ENCODE data around the gene PDZD2.
A peak's percentile ranks its signal among the peaks of the same experiment; 100 is the strongest.
"Not testable (repeated sequence)": the region's sequence is repeated elsewhere in the genome, so short reads cannot be mapped to it uniquely, and the experiment has no call there.

PDZD2 gene

DNA sequence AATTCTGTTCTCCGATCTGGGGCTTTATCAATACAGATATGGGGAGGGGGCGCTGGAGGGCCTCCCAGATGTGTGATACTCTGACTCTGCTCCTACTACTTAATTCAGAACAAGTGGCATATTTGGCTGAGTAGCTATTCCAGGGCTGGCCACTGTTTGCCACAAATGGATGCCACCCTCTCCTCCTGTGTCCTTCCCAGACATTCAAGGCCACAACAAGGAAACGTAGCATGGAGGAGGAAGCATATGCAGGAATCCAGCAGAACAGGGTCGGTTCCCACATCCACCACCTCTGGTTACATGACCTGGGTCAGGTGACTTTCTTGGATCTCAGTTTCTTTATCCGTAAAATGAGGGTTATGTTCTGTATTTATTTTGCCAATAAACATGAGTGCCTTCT lies 404.2 kb downstream of the PDZD2 start:
- DNase-seq (ENCODE audit: low read depth), result no peak

DNA sequence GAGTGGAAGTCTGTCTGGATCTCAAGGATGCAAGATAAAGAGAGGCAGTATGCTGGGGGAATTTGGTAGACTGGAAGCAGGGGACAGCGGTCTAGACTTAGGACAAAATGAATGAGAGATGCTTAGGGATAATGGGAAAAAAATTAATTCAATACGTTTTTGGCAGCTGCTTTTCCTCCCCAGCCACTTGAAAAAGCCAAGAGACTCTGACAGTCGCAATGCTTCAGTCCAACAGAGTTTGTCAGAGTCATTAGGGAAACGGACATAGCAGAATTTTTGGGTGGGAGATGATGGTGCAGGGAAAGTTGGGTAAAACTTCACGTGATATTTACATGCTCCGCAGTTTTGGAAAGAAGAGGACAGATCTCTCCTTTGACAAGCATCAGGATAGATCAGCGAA lies 405.5 kb downstream of the PDZD2 start:
- DNase-seq (ENCODE audit: low read depth), result no peak

DNA sequence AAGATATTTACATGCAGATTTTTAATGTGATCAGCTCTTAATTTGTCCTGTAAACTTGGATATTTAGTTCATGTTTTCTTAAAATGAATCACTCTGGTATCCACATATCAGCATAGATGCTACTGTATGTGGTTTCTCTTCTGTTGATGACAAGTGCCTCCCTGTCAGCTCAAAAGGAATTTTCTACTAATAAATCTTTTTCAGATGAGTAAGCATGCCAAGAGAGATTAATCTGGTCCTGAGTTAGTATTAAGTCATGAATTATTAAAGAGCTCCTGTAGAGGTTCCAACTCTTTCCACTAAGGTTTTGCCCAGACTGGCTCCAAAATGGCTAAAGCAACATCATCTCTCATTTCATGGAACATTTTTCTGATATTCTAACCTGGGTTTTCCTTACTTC lies 406.0 kb downstream of the PDZD2 start:
- no peak for DNase-seq (ENCODE audit: low read depth)

DNA sequence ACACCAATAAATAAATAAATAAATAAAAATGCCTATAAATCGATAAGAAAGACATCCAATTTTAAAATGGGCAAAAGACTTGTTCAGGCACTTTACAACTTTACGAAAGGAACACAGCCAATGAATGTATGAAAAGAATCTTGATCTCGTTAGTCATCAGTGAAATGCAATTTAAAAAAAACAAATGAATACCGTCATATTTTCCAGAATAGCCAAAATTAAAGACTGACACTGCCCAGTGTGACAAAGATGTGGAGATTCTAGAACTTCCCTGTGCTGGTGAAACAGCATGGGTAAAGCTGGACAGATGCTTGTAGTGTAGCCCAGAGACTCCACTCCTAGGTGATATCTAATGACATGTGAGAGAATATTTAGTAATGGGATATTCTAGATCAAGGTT lies 408.1 kb downstream of the PDZD2 start:
- DNase-seq (ENCODE audit: low read depth), result no peak

DNA sequence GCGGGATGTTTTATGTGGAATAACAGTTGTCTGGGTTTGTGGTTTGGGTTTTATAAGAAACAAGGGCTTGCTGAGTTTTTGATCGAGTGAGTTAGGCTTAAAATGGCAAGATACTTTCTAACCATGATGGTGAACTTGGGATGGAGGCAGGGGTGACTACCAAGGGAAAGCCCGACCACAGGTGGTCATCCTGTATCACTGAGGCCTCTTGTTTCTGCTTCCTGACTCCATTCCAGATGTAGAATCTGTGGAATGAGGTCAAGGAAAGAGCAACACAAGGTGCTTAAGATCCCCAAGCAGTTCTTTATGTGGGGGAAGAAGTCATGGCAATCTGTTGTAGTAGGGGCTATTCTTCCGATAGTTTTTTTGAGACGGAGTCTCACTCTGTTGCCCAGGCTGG lies 412.9 kb downstream of the PDZD2 start:
- no peak for DNase-seq (ENCODE audit: low read depth)

DNA sequence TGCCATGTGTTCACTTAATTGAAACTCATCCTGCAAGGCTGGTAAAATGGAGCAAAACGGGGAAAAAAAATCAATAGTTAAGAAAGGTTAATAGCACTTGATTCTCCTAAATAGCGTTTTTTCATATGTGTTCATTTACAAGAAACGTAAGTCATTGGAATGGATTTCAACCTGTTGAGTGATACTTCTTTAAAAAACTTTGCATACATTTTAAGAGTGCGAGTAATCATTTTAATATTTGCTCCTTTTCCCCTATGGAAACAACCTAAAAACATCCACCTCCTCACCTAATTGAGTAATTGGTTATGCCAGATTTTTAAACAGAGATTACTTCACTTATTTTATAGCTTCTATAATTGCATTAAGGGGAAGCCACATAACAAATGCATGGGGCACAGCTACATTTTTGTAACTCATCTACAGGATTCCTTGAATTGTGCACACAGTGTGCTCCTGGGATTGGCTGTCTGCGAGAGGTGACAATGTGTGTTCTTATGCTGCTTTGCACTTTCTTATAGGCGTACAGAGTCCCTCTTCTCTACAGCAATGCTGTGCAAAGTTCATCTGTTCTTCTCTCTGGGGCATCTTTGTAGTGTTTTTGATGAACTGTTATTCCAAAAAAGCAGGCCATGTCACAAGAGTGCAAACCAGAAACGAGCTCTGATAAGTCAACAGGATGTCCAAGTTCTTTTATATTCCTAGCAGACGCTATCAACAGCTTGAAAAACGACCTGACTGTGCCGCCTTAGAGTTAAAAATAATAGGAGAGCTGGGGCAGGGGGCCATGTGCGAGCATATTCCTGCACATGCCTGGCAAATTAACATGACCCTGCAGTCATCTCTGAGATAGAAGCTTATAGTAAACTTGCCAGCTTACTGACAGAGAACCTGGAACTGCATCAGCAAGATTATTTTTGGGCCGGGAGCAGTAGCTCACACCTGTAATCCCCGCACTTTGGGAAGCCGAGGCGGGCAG lies 417.2 kb downstream of the PDZD2 start:
- no peak for DNase-seq (ENCODE audit: low read depth)

DNA sequence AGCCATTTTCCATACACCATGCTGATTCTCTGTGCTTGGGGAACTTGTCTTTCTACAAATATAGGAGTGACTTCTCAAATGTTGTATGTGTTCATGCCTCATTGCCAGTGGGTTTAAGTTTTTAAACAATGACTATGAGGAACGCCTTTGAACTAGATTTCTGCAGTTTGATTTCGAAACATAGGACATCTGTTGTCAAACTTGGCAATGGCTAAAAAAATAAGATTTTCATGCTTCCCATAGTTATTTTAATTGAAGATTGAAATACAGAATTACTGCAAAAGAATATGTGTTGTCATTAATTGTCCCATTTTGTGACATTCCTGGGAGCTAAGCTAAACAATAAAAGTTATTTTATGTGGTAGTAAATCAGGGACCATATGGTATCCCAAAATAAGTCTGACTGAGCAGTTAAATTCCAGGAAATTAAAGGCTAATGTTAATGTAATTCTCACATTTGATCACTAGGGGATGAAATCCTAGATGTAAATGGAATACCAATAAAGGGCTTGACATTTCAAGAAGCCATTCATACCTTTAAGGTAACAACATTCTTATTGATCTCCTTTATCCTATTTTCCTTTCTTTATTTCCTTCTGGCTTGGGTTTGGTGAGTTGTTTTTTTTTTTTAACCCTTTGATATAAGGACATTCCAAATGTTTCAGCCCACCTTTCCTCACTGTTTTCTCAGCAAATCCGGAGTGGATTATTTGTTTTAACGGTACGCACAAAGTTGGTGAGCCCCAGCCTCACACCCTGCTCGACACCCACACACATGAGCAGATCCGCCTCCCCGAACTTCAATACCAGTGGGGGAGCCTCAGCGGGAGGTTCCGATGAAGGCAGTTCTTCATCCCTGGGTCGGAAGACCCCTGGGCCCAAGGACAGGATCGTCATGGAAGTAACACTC lies 418.5 kb downstream of the PDZD2 start:
- DNase-seq (ENCODE audit: low read depth), result no peak

DNA sequence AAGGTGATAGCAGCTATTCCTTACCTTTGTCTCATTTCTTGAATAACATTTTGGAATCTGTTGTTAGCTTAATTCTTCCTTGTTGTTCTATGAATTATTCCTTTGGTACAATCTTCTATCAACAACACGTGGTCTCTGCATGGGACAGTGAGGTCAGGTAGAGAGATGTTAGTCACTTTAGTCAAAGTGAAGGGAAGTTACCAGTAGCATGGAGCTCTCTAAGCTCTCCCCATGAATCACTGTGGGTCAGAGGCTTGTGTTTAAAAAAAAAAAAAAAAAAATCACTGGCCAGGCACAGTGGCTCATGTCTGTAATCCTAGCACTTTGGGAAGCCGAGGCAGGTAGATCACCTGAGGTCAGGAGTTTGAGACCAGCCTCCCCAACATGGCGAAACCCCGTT lies 419.2 kb downstream of the PDZD2 start:
- DNase-seq (ENCODE audit: low read depth), result no peak

DNA sequence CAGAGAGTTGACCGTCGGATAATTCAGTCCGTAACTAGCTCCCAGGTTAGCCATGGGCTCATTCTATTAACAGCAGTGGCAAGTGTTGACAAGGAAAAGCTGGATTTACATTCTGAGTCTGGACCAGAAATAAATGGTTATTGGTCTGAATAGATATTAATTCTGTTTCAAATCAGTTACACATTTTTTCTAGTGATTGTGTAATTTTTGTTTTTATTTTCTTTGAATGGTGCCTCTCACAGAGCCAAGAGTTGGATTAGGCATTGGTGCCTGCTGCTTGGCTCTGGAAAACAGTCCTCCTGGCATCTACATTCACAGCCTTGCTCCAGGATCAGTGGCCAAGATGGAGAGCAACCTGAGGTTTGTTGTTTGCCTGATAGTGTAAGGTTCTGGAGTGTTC lies 420.1 kb downstream of the PDZD2 start:
- no peak for DNase-seq (ENCODE audit: low read depth)

DNA sequence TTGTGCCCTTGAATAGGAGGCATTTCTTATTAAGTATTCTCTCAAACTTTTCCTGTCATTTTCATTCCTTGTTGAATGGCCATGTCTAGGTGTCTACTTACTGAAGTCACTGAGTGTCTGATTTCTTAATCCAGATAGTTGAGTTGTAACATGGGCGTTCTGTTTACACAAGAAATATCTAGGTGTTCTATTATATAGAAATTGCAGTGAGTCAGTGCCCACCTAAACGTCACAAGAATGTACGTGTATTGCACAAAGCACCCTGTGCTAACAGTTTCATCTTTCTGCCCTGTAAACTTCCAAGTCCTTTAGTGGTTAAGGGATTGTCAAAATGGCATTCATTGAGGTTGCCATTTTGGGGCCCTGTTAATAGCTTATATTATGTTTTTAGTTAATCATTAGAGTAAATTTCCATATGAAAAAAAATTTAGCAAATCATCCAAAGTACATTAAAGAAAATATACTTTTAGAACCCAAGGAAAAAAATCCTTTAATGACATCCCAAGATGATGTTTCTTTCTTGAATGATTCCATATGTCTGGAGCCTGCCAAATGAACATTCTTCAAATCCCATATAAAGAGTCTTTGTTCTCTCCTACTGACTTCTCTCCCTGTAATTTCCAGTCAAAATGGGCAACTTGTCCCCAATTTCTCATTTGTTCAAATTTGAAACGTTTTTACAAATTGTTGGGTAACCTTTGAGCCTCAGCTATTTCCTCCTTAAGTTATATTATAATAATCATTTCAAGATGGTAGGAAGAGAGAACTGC lies 421.0 kb downstream of the PDZD2 start:
- no peak for DNase-seq (ENCODE audit: low read depth)

DNA sequence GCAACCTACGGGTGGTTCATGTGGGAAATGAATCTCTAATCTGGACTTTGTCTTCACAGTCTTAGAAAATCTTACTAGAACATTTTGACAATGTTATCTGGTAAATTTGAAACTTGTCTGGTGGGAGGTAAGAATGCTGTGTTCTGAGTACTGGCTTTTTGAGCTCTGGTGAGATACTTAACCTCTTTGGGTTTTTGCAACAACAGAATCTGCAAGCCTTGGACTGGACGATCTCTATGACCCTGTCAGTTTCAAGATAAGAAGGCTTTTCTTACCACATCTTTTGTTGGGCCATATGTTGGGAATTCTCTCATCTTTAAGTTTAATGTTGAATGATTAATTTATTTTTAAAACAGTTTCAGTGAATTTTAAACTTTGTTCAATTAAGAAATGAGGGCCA lies 422.3 kb downstream of the PDZD2 start:
- DNase-seq (ENCODE audit: low read depth), result no peak

DNA sequence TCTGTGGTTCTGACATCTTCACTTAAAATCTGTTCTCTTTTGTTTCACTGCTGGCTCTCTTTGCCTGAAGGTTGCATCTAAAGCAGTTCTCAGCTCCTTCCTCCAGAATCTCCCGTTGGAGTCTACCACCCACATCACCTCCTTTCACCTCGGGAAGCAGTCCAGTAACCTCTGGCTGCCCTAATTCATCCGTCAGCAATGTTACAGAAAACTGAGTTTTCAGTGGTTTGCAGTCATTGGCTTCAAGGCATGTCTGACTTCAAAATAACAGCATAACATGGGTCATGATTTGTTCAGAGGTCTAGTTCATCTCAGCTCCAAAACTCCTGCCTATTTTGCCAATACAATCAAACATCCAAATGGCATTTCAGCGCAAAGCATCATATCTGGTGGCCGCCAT lies 427.5 kb downstream of the PDZD2 start:
- DNase-seq (ENCODE audit: low read depth), result no peak

DNA sequence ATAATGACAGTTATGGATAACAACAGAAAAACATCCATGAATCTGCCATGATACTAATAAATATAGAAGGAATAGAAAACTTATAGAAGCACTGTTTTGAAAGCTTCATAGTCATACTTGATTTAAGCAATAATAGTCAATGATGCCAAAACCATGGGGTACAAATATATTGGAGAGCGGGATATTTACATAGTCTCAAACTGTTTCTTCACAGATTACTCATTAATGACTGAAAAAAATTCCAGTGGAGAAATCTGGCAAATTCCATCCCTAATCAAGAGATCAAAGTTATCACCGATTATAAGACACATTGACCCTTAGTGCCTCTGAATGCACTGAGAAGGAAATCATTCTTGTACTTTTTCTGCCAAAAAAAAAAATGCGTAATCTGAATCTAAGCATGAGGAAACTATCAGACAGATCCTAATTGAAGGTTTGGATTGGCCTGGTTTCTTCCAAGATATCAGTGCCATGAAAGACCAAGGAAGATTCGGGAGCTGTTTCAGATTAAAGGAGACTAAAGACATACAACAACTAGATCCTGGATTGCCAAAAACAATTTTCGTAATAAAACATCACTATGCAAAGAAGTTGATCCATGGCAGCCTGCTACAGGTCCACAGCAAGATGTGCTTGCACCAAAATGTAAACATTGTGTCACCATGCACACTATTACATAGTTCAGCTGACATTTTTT lies 429.0 kb downstream of the PDZD2 start:
- no peak for DNase-seq (ENCODE audit: low read depth)

DNA sequence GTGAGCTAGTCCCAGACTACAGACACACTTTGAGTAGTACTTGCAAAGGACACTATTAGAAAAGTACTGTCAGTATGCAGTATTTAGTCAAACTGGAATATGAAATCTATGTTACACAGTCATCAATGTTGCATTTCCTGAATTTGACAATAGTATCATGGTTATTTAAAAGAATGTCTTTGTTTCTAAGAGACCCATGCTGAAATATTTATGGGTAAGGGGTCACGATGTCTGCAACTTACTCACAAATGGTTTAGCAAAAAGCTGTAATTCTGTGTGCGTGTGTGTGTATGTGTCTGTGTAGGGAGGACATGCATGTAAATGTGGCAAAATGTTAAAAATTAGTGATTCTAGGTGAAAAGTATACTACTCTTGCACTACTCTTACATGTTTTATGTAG lies 429.6 kb downstream of the PDZD2 start:
- DNase-seq (ENCODE audit: low read depth), result no peak

DNA sequence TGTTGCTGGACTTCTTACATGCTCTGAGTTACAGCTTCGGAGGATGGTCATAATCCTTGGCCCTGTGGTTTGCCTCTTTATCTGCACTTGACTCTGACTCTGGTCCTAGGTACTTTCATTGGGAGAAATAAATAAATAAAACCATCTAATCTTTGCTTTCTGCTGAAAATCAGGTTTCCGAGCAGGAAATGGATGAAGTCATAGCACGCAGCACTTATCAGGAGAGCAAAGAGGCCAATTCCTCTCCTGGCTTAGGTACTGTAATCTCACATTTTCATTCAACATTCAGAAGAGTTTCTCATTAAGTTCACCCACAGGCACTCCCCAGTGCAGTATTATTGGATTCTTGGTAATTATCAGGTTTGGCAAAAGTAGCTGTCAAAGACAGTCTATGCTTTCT lies 430.5 kb downstream of the PDZD2 start:
- DNase-seq (ENCODE audit: low read depth), result no peak

DNA sequence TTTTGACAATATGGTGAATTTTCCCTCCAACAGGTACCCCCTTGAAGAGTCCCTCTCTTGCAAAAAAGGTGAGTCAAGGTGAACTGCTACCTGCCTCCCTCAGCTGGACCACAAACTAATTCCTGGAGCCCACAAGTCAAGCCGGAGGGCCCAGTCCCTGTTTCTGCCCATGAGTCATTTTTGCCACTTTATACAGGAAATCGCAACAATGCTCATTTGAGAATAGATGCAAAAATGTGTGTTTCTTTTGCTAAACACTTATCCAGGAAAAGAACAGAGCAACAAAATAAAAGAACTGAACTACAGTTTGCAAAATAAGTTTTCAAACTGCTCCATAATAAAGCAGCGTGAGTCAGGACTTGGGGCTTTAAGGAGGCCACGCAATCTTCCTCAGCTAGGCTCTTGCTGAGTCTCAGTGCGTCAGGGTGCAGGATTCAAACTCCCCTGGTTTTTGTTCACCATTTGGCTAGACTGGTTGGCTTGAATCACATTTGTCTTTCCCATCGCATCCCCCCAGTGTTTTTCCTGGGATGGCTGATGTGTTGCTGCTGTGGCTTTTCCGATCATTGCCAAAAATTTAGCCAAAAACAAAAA lies 432.5 kb downstream of the PDZD2 start:
- no peak for DNase-seq (ENCODE audit: low read depth)

DNA sequence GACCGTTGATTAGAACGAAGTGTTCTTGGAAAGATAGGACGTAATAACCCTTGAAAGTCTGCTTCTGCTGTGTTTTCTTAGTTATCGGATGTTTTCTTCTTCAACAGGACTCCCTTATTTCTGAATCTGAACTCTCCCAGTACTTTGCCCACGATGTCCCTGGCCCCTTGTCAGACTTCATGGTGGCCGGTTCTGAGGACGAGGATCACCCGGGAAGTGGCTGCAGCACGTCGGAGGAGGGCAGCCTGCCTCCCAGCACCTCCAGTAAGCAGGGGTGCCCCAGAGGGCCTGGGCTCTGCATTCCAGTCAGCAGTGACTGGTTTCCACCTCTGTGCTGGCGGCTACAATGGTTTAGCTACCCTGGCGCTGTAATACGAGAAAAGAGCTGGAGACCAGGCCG lies 433.1 kb downstream of the PDZD2 start:
- no peak for DNase-seq (ENCODE audit: low read depth)

DNA sequence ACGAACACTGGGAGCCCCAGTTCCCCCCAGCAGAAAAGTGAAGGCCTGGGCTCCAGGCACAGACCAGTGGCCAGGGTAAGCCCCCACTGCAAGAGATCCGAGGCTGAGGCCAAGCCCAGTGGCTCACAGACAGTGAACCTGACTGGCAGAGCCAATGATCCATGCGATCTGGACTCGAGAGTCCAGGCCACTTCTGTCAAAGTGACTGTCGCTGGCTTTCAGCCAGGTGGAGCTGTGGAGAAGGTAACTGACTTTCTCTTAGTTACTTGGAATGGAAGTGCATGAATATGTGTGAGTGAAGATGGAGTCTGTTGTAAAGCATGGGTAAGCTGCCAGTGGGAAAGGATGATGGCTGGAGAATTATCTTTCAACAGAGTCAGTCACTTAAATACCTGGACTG lies 435.5 kb downstream of the PDZD2 start:
- DNase-seq (ENCODE audit: low read depth), result no peak

DNA sequence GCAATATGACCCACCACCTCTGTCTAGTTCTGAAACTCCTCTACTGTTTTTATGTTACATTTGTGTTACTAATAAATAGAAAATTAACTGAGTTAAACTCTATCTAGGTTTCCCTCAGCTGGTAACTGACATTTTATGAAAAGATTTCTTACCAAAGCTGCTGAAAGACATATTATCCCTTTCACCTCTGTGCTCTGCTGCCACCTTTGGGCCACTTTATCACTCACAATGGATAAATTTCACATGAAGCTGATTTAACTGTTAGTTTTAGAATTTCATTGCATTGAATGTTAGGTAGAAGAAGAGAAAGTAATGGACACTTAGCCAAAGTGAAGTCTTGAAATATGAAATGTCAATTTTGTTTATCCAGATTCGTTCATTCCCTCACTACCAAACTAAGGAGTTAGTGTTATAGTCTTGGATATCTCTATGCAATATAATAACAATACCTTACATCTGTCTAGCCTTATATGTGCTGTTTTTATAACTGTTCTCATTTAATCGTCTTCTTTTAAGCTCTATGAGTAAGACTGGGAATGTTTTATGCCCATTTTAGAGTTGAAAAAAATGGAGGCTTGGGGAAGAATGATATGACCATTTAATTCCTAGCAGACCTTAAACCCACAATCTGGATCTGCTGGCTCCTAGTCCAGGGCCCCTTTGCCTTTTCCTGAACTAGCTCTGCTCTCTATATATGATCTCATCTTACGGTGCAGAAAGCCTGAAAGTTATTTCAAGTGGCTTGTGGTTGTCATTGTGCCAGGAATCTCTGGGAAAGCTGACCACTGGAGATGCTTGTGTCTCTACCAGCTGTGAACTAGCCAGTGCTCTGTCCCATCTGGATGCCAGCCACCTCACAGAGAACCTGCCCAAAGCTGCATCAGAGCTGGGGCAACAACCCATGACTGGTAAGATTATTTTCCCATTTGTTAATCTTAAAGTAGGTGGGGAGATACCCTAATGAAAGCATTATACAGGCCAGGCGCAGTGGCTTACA lies 438.1 kb downstream of the PDZD2 start:
- DNase-seq (ENCODE audit: low read depth), result peak; percentile 21

DNA sequence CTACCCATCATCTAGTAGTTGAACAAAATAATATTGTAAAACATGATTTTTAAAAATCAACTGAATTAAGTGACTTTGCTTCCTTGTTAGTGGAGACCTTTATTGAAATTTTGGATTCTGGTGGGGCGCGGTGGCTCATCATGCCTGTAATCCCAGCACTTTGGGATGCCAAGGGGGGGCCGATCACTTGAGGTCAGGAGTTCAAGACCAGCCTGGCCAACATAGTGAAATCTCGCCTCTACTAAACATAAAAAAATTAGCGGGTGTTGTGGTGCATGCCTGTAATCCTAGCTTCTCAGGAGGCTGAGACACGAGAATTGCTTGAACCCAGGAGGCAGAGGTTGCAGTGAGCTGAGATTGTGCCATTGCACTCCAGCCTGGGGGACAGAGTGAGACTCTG lies 439.9 kb downstream of the PDZD2 start:
- not testable (repeated sequence) for DNase-seq (ENCODE audit: low read depth)
